HepG2 (cell line): ENCODE measurements around the gene OR1D5. TPM values are rescaled to one million over a fixed set of nuclear protein-coding genes. Genes with fewer than 3 reads are reported as not detected.

ENCODE experiments used
- ARNT ChIP-seq: fragments of 450-650 bp; IDR thresholded peaks from 2 replicates; pipeline ENCODE4 v1.6.1; 2017
- FOXK2 ChIP-seq: fragments of 450-650 bp; IDR thresholded peaks from 2 replicates; pipeline ENCODE4 v1.6.1; 2016
- GTF3A ChIP-seq: sonication (generic); formaldehyde crosslinking; conservative IDR thresholded peaks from 2 replicates; pipeline ENCODE4 v1.4.0; 2020; ENCODE audit warnings: mild to moderate bottlenecking, missing genetic modification reagents
- HDAC1 ChIP-seq: sonication (generic); formaldehyde crosslinking; IDR thresholded peaks from 2 replicates; pipeline ENCODE4 v1.5.1; 2020; ENCODE audit warnings: mild to moderate bottlenecking, missing genetic modification reagents
- HHEX ChIP-seq: IDR thresholded peaks from 2 replicates; pipeline ENCODE4 v1.6.1; 2016; ENCODE audit warnings: control low read depth
- LCORL ChIP-seq, 2 experiments: fragments of 450-650 bp in 1 of 2; sonication (generic) in 1 of 2; formaldehyde crosslinking in 1 of 2; IDR thresholded peaks; 2 replicates each; pipeline versions ENCODE4 v1.5.0 to v1.6.1; 2017 to 2020; ENCODE audit warnings: antibody characterized with exemption in 1 of 2, missing genetic modification reagents in 1 of 2
- MAFF ChIP-seq: IDR thresholded peaks from 2 replicates; pipeline ENCODE4 v1.6.1; 2011; ENCODE audit warnings: low read depth, low read length, improper control_type of control experiment
- MZF1 ChIP-seq: sonication (generic); formaldehyde crosslinking; IDR thresholded peaks from 2 replicates; pipeline ENCODE4 v1.8.1; 2023; ENCODE audit warnings: mild to moderate bottlenecking, missing genetic modification reagents, borderline replicate concordance
- NFE2L2 ChIP-seq: fragments of 150-350 bp; IDR thresholded peaks from 2 replicates; pipeline ENCODE4 v1.6.1; 2014; ENCODE audit warnings: low read length
- NFYC ChIP-seq: IDR thresholded peaks from 2 replicates; pipeline ENCODE4 v1.6.1; 2016; ENCODE audit warnings: missing genetic modification reagents, missing compliant biosample characterization
- PCBP1 ChIP-seq: fragments of 200-400 bp; formaldehyde crosslinking; IDR thresholded peaks from 2 replicates; pipeline ENCODE4 v1.6.1; 2017; ENCODE audit warnings: mild to moderate bottlenecking, low read depth, low read length, borderline replicate concordance
- ZNF317 ChIP-seq: sonication (generic); formaldehyde crosslinking; IDR thresholded peaks from 2 replicates; pipeline ENCODE4 v1.5.0; 2020; ENCODE audit warnings: mild to moderate bottlenecking, missing genetic modification reagents
- ZNF567 ChIP-seq: sonication (generic); formaldehyde crosslinking; IDR thresholded peaks from 2 replicates; pipeline ENCODE4 v1.8.1; 2023; ENCODE audit warnings: mild to moderate bottlenecking, missing genetic modification reagents, borderline replicate concordance
- ZNF660 ChIP-seq: sonication (generic); formaldehyde crosslinking; IDR thresholded peaks from 2 replicates; pipeline ENCODE4 v1.5.1; 2020; ENCODE audit warnings: mild to moderate bottlenecking, low read depth, missing genetic modification reagents, borderline replicate concordance
- ZSCAN21 ChIP-seq: sonication (generic); formaldehyde crosslinking; IDR thresholded peaks from 2 replicates; pipeline ENCODE4 v1.8.0; 2022; ENCODE audit warnings: mild to moderate bottlenecking, missing genetic modification reagents, moderate library complexity, borderline replicate concordance
- ZSCAN22 ChIP-seq: sonication (generic); formaldehyde crosslinking; IDR thresholded peaks from 2 replicates; pipeline ENCODE4 v1.4.0; 2020; ENCODE audit warnings: mild to moderate bottlenecking, missing genetic modification reagents
- polyA plus RNA-seq, 8 experiments: library from polyadenylated mRNA; depleted of rRNA in 3 of 8; stranded (reverse) in 7 of 8; unstranded in 1 of 8; fragments of >200 nt; fragmentation: Illumina TruSeq in 4 of 8; extraction: Trizol in 4 of 8; gene quantifications; 2 replicates each; pipeline versions ENCODE4 v1.2.1 to v1.2.3, GENCODE V29; 2011 to 2016; ENCODE audit warnings: low read depth in 4 of 8, missing spikeins in 1 of 8, mixed read lengths in 1 of 8; ENCODE audit not compliant: insufficient read depth in 1 of 8
- total RNA-seq, 5 experiments: library from RNA; depleted of rRNA; stranded (reverse); fragments of >200 nt; fragmentation: Illumina TruSeq; extraction: Trizol; gene quantifications; 2 replicates each; pipeline ENCODE4 v1.2.3, GENCODE V29; 2016; ENCODE audit warnings: low read depth in 1 of 5
- TF ChIP-seq, protein P1 (sequence below): sonication (generic); formaldehyde crosslinking; IDR thresholded peaks from 2 replicates; pipeline ENCODE4 v1.5.0; 2020; ENCODE audit warnings: missing genetic modification reagents
- TF ChIP-seq, protein P2 (sequence below): sonication (generic); formaldehyde crosslinking; IDR thresholded peaks from 2 replicates; pipeline ENCODE4 v1.4.0; 2020; ENCODE audit warnings: missing genetic modification reagents, mild to moderate bottlenecking, borderline replicate concordance
- TF ChIP-seq, protein P3 (sequence below): sonication (generic); formaldehyde crosslinking; IDR thresholded peaks from 2 replicates; pipeline ENCODE4 v1.4.0; 2020; ENCODE audit warnings: missing genetic modification reagents
- TF ChIP-seq, protein P4 (sequence below): sonication (generic); formaldehyde crosslinking; IDR thresholded peaks from 2 replicates; pipeline ENCODE4 v1.8.0; 2022; ENCODE audit warnings: mild to moderate bottlenecking, missing genetic modification reagents, moderate library complexity
- TF ChIP-seq, protein P5 (sequence below): sonication (generic); formaldehyde crosslinking; IDR thresholded peaks from 2 replicates; pipeline ENCODE4 v1.5.0; 2020; ENCODE audit warnings: missing genetic modification reagents

OR1D5 gene
- total and polyA plus RNA-seq, 2 of the 13 experiments (the other 11 are each of a cell fraction or from before 2014, with no cell fraction given): not detected

DNA sequence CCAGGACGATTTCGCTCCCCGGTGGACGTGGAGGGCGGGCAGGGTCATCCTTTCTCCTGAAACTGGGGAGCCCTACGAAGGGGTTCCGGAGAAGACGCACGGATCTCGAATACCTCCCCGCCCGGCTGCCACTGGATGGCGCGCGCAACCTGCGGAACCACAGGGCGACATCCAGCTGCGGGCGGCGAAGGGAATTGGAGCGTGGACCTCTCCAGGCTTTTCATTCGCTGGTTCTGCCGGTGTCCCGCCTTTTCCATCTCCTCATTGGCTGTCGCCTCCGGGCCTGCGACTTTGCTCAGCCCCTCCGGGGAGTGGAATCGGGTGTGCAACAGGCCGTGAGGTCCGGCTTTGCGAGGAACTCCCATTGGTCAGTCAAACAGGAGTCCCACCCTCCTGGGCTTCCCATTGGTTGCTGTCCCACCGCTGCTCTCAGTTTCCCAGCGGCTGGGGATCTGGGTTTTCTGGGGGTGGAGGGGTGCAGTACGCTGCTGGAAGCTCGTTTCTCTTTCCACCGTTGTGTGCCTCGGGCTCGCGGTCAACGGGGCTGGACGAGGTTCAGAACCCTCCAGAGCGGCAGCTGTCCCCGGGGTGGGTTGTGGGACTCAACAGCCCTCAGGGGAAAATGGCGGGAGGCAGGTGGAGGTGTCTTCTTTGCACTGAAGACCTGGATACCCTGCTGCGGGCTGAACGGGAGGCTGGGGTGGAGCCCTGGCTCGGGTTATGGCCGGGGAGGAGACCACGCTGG is 14.5 kb downstream of the OR1D5 start (continued):
- TF ChIP-seq ZNF567 (CRISPR knock-in tag) (no peak), ZSCAN21 (peak; percentile 23; the same call in 1 of the 2 replicates), MZF1 (CRISPR knock-in tag) (no peak), FOXK2 (no peak), MAFF (no peak), PCBP1 (0 out of 2 replicates have a peak, but pooled peaks have one; percentile 67), NFE2L2 (no peak), NFYC (CRISPR knock-in tag) (peak; percentile 97), HHEX (CRISPR knock-in tag) (no peak), GTF3A (no peak), ARNT (no peak), ZNF660 (CRISPR knock-in tag) (no peak), HDAC1 (CRISPR knock-in tag) (0 out of 2 replicates have a peak, but pooled peaks have one; percentile 57), ZSCAN22 (CRISPR knock-in tag) (no peak), LCORL (IDR thresholded peaks at IDR 0.05) (no peak), LCORL (CRISPR knock-in tag; IDR thresholded peaks at IDR 0.05) (peak; percentile 66), ZNF317 (CRISPR knock-in tag) (no peak)
- TF ChIP-seq, protein P1, sequence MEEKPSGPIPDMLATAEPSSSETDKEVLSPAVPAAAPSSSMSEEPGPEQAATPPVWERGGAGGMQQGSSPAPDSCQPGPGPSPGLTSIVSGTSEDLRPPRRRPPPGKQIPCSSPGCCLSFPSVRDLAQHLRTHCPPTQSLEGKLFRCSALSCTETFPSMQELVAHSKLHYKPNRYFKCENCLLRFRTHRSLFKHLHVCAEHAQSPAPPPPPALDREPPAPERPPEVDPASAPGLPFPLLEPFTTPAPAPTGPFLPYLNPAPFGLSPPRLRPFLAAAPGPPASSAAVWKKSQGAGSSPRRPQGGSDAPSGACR (CRISPR knock-in tag): no peak
- TF ChIP-seq, protein P2, sequence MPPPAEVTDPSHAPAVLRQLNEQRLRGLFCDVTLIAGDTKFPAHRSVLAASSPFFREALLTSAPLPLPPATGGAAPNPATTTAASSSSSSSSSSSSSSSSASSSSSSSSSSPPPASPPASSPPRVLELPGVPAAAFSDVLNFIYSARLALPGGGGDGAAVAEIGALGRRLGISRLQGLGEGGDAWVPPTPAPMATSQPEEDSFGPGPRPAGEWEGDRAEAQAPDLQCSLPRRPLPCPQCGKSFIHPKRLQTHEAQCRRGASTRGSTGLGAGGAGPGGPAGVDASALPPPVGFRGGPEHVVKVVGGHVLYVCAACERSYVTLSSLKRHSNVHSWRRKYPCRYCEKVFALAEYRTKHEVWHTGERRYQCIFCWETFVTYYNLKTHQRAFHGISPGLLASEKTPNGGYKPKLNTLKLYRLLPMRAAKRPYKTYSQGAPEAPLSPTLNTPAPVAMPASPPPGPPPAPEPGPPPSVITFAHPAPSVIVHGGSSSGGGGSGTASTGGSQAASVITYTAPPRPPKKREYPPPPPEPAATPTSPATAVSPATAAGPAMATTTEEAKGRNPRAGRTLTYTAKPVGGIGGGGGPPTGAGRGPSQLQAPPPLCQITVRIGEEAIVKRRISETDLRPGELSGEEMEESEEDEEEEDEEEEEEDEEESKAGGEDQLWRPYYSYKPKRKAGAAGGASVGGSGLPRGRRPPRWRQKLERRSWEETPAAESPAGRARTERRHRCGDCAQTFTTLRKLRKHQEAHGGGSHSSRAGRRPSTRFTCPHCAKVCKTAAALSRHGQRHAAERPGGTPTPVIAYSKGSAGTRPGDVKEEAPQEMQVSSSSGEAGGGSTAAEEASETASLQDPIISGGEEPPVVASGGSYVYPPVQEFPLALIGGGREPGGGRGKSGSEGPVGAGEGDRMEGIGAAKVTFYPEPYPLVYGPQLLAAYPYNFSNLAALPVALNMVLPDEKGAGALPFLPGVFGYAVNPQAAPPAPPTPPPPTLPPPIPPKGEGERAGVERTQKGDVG (CRISPR knock-in tag): peak; percentile 86; the same call in 1 of the 2 replicates
- TF ChIP-seq, protein P3, sequence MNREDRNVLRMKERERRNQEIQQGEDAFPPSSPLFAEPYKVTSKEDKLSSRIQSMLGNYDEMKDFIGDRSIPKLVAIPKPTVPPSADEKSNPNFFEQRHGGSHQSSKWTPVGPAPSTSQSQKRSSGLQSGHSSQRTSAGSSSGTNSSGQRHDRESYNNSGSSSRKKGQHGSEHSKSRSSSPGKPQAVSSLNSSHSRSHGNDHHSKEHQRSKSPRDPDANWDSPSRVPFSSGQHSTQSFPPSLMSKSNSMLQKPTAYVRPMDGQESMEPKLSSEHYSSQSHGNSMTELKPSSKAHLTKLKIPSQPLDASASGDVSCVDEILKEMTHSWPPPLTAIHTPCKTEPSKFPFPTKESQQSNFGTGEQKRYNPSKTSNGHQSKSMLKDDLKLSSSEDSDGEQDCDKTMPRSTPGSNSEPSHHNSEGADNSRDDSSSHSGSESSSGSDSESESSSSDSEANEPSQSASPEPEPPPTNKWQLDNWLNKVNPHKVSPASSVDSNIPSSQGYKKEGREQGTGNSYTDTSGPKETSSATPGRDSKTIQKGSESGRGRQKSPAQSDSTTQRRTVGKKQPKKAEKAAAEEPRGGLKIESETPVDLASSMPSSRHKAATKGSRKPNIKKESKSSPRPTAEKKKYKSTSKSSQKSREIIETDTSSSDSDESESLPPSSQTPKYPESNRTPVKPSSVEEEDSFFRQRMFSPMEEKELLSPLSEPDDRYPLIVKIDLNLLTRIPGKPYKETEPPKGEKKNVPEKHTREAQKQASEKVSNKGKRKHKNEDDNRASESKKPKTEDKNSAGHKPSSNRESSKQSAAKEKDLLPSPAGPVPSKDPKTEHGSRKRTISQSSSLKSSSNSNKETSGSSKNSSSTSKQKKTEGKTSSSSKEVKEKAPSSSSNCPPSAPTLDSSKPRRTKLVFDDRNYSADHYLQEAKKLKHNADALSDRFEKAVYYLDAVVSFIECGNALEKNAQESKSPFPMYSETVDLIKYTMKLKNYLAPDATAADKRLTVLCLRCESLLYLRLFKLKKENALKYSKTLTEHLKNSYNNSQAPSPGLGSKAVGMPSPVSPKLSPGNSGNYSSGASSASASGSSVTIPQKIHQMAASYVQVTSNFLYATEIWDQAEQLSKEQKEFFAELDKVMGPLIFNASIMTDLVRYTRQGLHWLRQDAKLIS: no peak
- TF ChIP-seq, protein P4, sequence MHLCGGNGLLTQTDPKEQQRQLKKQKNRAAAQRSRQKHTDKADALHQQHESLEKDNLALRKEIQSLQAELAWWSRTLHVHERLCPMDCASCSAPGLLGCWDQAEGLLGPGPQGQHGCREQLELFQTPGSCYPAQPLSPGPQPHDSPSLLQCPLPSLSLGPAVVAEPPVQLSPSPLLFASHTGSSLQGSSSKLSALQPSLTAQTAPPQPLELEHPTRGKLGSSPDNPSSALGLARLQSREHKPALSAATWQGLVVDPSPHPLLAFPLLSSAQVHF (CRISPR knock-in tag): no peak
- TF ChIP-seq, protein P5, sequence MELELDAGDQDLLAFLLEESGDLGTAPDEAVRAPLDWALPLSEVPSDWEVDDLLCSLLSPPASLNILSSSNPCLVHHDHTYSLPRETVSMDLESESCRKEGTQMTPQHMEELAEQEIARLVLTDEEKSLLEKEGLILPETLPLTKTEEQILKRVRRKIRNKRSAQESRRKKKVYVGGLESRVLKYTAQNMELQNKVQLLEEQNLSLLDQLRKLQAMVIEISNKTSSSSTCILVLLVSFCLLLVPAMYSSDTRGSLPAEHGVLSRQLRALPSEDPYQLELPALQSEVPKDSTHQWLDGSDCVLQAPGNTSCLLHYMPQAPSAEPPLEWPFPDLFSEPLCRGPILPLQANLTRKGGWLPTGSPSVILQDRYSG (CRISPR knock-in tag): no peak
